Transverse colon (tissue), 4 donors: Measurements from ENCODE around the gene AVEN. TPM values are rescaled to one million over a fixed set of nuclear protein-coding genes. Genes with fewer than 3 reads are reported as not detected.
A peak's percentile ranks its signal among the peaks of the same experiment; 100 is the strongest.

Source experiments
- DNase-seq: peaks from one replicate; pipeline ENCODE4 v3.0.0-alpha.2; 2019
- H3K27ac ChIP-seq, 4 donors: fragments of 200-600 bp; sonication (generic); 2 replicates each; pipeline ENCODE4 v1.5.1; 2016 to 2018; ENCODE audit warnings: inconsistent platforms in 4 of 4
- H3K27me3 ChIP-seq: fragments of 200-600 bp; sonication (generic); 2 replicates; pipeline ENCODE4 v1.5.1; 2017; ENCODE audit warnings: inconsistent platforms
- H3K36me3 ChIP-seq, 4 donors: fragments of 200-600 bp; sonication (generic); 2 replicates each; pipeline ENCODE4 v1.5.1; 2017 to 2019; ENCODE audit warnings: inconsistent platforms in 4 of 4
- H3K4me1 ChIP-seq, 4 donors: fragments of 200-600 bp; sonication (generic); 2 replicates each; pipeline ENCODE4 v1.5.1; 2017 to 2020; ENCODE audit warnings: inconsistent platforms in 4 of 4
- H3K4me3 ChIP-seq, 4 donors: fragments of 200-600 bp; sonication (generic); 1 replicate in 1 of 4; 2 replicates in 3 of 4; pipeline versions ENCODE4 v1.5.1 to v1.6.1; 2017 to 2019; ENCODE audit warnings: inconsistent platforms in 4 of 4
- H3K9me3 ChIP-seq, 2 donors: fragments of 200-600 bp; sonication (generic); 2 replicates each; pipeline ENCODE4 v1.5.1; 2017 to 2019; ENCODE audit warnings: inconsistent platforms in 2 of 2
- CTCF ChIP-seq, 5 experiments: fragments of 200-600 bp in 3 of 5; fragments of 450-650 bp in 2 of 5; sonication (generic) in 3 of 5; IDR thresholded peaks; 1 replicate in 2 of 5; 2 replicates in 3 of 5; pipeline ENCODE4 v1.5.1; 2016 to 2017; ENCODE audit warnings: antibody characterized with exemption in 5 of 5, inconsistent platforms in 3 of 5, mild to moderate bottlenecking in 2 of 5, moderate library complexity in 1 of 5
- EP300 ChIP-seq: sonication (generic); formaldehyde crosslinking; IDR thresholded peaks from one replicate; pipeline ENCODE4 v1.6.1; 2017; ENCODE audit warnings: antibody characterized with exemption, low read depth
- POLR2A ChIP-seq: fragments of 450-650 bp; IDR thresholded peaks from one replicate; pipeline ENCODE4 v1.6.1; 2016; ENCODE audit warnings: antibody characterized with exemption, mild to moderate bottlenecking, moderate library complexity
- POLR2AphosphoS5 ChIP-seq, 3 donors: sonication (generic); formaldehyde crosslinking; IDR thresholded peaks; one replicate each; pipeline ENCODE4 v1.6.1; 2016; ENCODE audit warnings: antibody characterized with exemption in 3 of 3
- WGBS, 2 donors: methylation state at CpG; one replicate each; pipeline ENCODE4 v1.1.5; 2018; ENCODE audit warnings: low coverage in 1 of 2; 5-methylcytosine and 5-hydroxymethylcytosine counted together
- in situ Hi-C, 4 donors: fragments of 200-750 bp; cut with MboI; loops; one replicate each; pipeline versions ENCODE4 v1.15.0 to v1.15.1; 2017; ENCODE audit warnings: low sequenced_read_pairs in 3 of 4, low pct_ligation_motif_present in 1 of 4, low pct_unique_long_range_greater_than_20kb in 1 of 4
- intact Hi-C: fragments of 100-400 bp; cut with DNase I; formaldehyde crosslinking; loops from one replicate; pipeline ENCODE4 v1.15.1; 2023; ENCODE audit warnings: low total_unique reads
- total RNA-seq, 4 donors: library from RNA; depleted of rRNA; stranded (reverse); fragments of >200 nt; gene quantifications; one replicate each; pipeline ENCODE4 v1.1.0, GENCODE V29; 2016

The AVEN gene
- total RNA-seq, 4 donors from 2014 or later, result 4.9 to 21.3 (median 7.6) TPM

- 52 to 70% methylated on average over 2 to 4 of the region's 4 CpGs for WGBS, 2 donors
- H3K9me3 ChIP-seq, result no peaks in the 10 kb centered on the region
- in situ Hi-C loops, result no loop called here
- TF ChIP-seq POLR2AphosphoS5 (IDR thresholded peaks at IDR 0.05), result no peak
- TF ChIP-seq EP300, result no peak
- TF ChIP-seq POLR2A, result no peak
- no peak for TF ChIP-seq CTCF (IDR thresholded peaks at IDR 0.05)
- H3K4me3 ChIP-seq, result no peak overlapping the region
- H3K27ac ChIP-seq, result no peak overlapping the region
- H3K36me3 ChIP-seq, result no peaks in the 10 kb centered on the region
- no peaks in the 10 kb centered on the region for H3K27me3 ChIP-seq
- DNase-seq, result no peak
- H3K4me1 ChIP-seq, result peaks cover 0 to 3% (median 0%) of the 10 kb centered on the region in 4 donors
- intact Hi-C loops, result no loop called here
Measured at GRCh38 chr15:33926260-33926659, 112.7 kb downstream of the AVEN start.

GRCh38 chr15:33923446-33923845 lies 115.6 kb downstream of the AVEN start:
- no peak for DNase-seq
- Histone ChIP-seq H3K36me3 (no peaks in the 10 kb centered on the region), H3K4me3 (no peak overlapping the region), H3K4me1 (peaks cover 0 to 3% (median 0%) of the 10 kb centered on the region in 4 donors), H3K27me3 (no peaks in the 10 kb centered on the region), H3K9me3 (no peaks in the 10 kb centered on the region), H3K27ac (no peak overlapping the region)
- WGBS, 2 donors, result 83 to 84% methylated on average over 1 of the region's 1 CpG
- in situ Hi-C loops, result no loop called here
- intact Hi-C loops, result no loop called here
- TF ChIP-seq EP300 (no peak), CTCF (IDR thresholded peaks at IDR 0.05) (no peak), POLR2A (no peak), POLR2AphosphoS5 (IDR thresholded peaks at IDR 0.05) (no peak)

- DNase-seq, result peak; percentile 66
- H3K27ac ChIP-seq, result peak overlapping the region in 1 of 4 donors; percentile 25
- 58 to 80% methylated on average over 3 to 11 of the region's 11 CpGs for WGBS, 2 donors
- H3K4me1 ChIP-seq, result peaks cover 0 to 4% (median 0%) of the 10 kb centered on the region in 4 donors
- H3K4me3 ChIP-seq, result no peak overlapping the region
- TF ChIP-seq POLR2AphosphoS5 (IDR thresholded peaks at IDR 0.05) (no peak), POLR2A (no peak), EP300 (no peak), CTCF (IDR thresholded peaks at IDR 0.05) (no peak)
- no peaks in the 10 kb centered on the region for H3K27me3 ChIP-seq
- in situ Hi-C loops, result no loop called here
- intact Hi-C loops, result no loop called here
- no peaks in the 10 kb centered on the region for H3K9me3 ChIP-seq
- no peaks in the 10 kb centered on the region for H3K36me3 ChIP-seq
Measured at GRCh38 chr15:33915571-33916407, 123.2 kb downstream of the AVEN start.

GRCh38 chr15:33913459-33913858 lies 125.5 kb downstream of the AVEN start:
- in situ Hi-C loops (no loop called here), intact Hi-C loops (no loop called here)
- Histone ChIP-seq H3K36me3 (no peaks in the 10 kb centered on the region), H3K27me3 (no peaks in the 10 kb centered on the region), H3K9me3 (no peaks in the 10 kb centered on the region), H3K27ac (no peak overlapping the region), H3K4me1 (peaks cover 0 to 4% (median 0%) of the 10 kb centered on the region in 4 donors), H3K4me3 (no peak overlapping the region)
- TF ChIP-seq CTCF (IDR thresholded peaks at IDR 0.05) (no peak), POLR2AphosphoS5 (IDR thresholded peaks at IDR 0.05) (no peak), POLR2A (no peak), EP300 (no peak)
- DNase-seq, result no peak
- WGBS, 2 donors, result 85 to 92% methylated on average over 1 of the region's 1 CpG
